ENCODE data around the gene MPPED2. TPM values are rescaled to one million over a fixed set of nuclear protein-coding genes. Genes with fewer than 3 reads are reported as not detected.

The MPPED2 gene
- total and polyA plus RNA-seq, 2 of the 13 experiments (the other 11 are each of a cell fraction or from before 2014, with no cell fraction given): not detected

DNA sequence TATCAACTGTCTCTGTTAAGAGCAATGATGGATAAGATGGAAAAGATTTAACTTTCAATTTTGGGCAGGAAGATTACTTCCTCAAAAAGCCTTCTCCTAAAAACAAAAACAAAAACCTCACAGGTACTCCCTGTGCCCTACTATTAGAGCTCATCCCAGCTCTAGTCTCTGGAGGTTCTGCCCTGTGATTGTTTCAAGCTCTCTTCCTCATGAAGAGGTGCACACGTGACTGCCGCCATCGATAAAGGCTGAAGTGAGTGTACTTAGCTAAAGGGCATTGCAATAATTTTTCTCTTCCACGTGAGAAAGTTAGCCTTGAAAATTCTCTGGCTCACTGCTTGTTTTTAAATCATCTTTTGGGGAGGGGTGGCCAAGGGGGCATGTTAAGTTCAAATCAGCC is 36.6 kb downstream of the MPPED2 start (continued):
- no peak for TF ChIP-seq E2F1 (CRISPR knock-in tag; IDR thresholded peaks at IDR 0.05)
- TF ChIP-seq NFKBIZ (CRISPR knock-in tag; IDR thresholded peaks at IDR 0.05): no peak
- TF ChIP-seq ZNF781 (CRISPR knock-in tag; IDR thresholded peaks at IDR 0.05; ENCODE audit: borderline replicate concordance, not compliant biosample characterization): no peak
- TF ChIP-seq MAFF (IDR thresholded peaks at IDR 0.05; ENCODE audit: low read depth, low read length): no peak
- no peak for TF ChIP-seq ZSCAN22 (CRISPR knock-in tag; IDR thresholded peaks at IDR 0.05)
- no peak for TF ChIP-seq ATF1 (CRISPR knock-in tag; IDR thresholded peaks at IDR 0.05)
- no peak for TF ChIP-seq PITX1 (CRISPR knock-in tag; IDR thresholded peaks at IDR 0.05)
- no peak for TF ChIP-seq PRPF4 (IDR thresholded peaks at IDR 0.05; ENCODE audit: low read depth, low read length, poor library complexity, severe bottlenecking)
- TF ChIP-seq ATF7-NPFF (CRISPR knock-in tag; IDR thresholded peaks at IDR 0.05; ENCODE audit: low read depth): no peak
- no peak for TF ChIP-seq ZNF136 (CRISPR knock-in tag; IDR thresholded peaks at IDR 0.05; ENCODE audit: low read depth)

GRCh38 chr11:30546334-30546733 is 39.8 kb downstream of the MPPED2 start:
- CTCF ChIA-PET (ENCODE audit: low intra/inter-chr PET ratio, low total read pairs): no interaction called here
- H3K4me2 ChIP-seq (ENCODE audit: low read depth, low read length): no peak overlapping the region
- FAIRE-seq (no peak), ATAC-seq (no peak), DNase-seq (ENCODE audit: low spot score) (no peak)
- H3K4me1 ChIP-seq (ENCODE audit: insufficient read depth, low read length): no peaks in the 10 kb centered on the region
- no TSS peak for BruUV-seq (replicated peaks)
- H3K4me3 ChIP-seq (replicated peaks in 1 of 3; ENCODE audit: insufficient read depth in 1 of 3, low read depth in 2 of 3, low read length in 3 of 3): no peak overlapping the region
- no peak overlapping the region for H2AFZ ChIP-seq (ENCODE audit: low read length)
- WGBS (ENCODE audit: low lambda C conversion rate): 0% methylated on average over 1 of the region's 1 CpG
- POLR2A ChIA-PET: no interaction called here
- no peak overlapping the region for H3K27ac ChIP-seq (ENCODE audit: extremely low read length, insufficient read depth, low read length)
- no peaks in the 10 kb centered on the region for H3K9me3 ChIP-seq (ENCODE audit: low read length)
- H3K36me3 ChIP-seq (replicated peaks in 1 of 2; ENCODE audit: control insufficient read depth in 1 of 2, insufficient read depth in 2 of 2, low read length in 2 of 2): no peaks in the 10 kb centered on the region
- in situ Hi-C loops (cut with HindIII; ENCODE audit: extremely low pct_ligation_motif_present, low pct_unique_long_range_greater_than_20kb): no loop called here
- no peaks in the 10 kb centered on the region for H3K79me2 ChIP-seq (ENCODE audit: insufficient read depth, low read length)
- intact Hi-C loops (cut with micrococcal nuclease; ENCODE audit: unreplicated experiment): no loop called here
- H4K20me1 ChIP-seq (ENCODE audit: insufficient read depth, low read length): no peaks in the 10 kb centered on the region
- H3K9ac ChIP-seq (ENCODE audit: insufficient read depth, low read depth, low read length): no peak overlapping the region
- H3K27me3 ChIP-seq (ENCODE audit: control insufficient read depth in 1 of 2, insufficient read depth in 2 of 2, low read length in 2 of 2): no peaks in the 10 kb centered on the region
- TF ChIP-seq ZNF234 (CRISPR knock-in tag; conservative IDR thresholded peaks at IDR 0.05) (no peak), ZNF710 (CRISPR knock-in tag; IDR thresholded peaks at IDR 0.05; ENCODE audit: borderline replicate concordance) (no peak), CENPX (CRISPR knock-in tag; IDR thresholded peaks at IDR 0.05) (no peak), EZH2 (conservative IDR thresholded peaks at IDR 0.05; ENCODE audit: low read depth, low read length) (no peak), KLF16 (CRISPR knock-in tag; IDR thresholded peaks at IDR 0.05) (no peak), NFYC (CRISPR knock-in tag; IDR thresholded peaks at IDR 0.05) (no peak), ZSCAN5A (CRISPR knock-in tag; IDR thresholded peaks at IDR 0.05; ENCODE audit: borderline replicate concordance) (no peak), SOX13 (IDR thresholded peaks at IDR 0.05) (no peak), SOX13 (CRISPR knock-in tag; conservative IDR thresholded peaks at IDR 0.05 in 1 of 2, IDR thresholded peaks at IDR 0.05 in 1 of 2) (no peak), NFE2L2 (IDR thresholded peaks at IDR 0.05; ENCODE audit: low read length) (no peak)
